ENCODE results near the gene LRRK1.

Gene LRRK1

DNA sequence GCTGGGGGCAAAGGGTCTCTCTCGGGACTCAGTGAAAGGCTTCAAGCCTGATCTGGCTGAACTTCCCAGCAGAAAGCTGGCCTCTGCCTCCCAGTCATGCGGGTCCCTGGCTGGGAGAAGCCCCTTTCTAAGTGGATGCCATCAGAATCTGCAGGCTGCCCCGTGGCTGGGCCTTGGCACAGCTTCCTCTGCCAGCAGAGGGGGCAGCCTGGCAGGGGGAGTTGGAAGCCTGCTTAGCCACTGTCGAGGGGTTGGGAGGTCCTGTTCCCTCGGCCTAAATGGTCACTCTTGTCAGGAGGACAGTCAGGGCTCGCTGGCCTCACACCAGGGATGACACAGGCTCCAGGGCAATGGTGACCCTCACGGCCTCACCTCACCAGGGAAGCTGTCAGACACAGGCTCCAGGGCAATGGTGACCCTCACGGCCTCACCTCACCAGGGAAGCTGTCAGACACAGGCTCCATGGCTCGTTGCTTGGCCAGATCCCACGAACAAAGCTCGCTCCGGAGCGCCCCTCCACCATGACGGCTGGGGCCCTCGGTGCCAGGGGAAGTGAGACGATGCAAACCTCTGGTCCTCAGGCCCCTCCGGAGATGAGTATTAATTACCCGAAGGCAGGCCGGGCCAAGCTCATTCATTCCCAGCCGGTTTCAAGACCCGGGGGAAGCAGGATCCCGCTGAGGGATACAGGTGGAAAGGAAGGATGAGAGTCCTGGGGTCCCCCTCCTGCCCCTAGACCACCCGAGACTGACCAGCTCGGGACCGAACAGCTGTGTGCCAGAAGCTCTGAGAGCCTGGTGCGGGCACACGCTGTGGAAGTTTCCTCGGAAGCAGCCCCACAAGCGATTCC lies 181.7 kb downstream of the LRRK1 start:
- DNase-seq, result no peak

DNA sequence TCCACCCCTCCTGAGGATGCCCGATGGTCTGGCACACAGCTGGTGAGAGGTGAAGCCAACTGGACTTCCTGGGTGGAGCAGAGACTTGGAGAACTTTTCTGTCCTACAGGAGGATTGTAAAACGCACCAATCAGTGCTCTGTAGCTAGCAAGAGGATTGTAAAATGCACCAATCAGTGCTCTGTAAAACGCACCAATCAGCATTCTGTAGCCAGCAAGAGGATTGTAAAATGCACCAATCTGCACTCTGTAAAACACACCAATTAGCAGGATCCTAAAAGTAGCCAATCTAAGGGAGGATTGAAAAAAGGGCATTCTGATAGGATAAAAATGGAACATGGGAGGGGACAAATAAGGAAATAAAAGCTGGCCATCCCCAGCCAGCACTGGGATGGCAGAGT lies 182.5 kb downstream of the LRRK1 start:
- no peak for DNase-seq

DNA sequence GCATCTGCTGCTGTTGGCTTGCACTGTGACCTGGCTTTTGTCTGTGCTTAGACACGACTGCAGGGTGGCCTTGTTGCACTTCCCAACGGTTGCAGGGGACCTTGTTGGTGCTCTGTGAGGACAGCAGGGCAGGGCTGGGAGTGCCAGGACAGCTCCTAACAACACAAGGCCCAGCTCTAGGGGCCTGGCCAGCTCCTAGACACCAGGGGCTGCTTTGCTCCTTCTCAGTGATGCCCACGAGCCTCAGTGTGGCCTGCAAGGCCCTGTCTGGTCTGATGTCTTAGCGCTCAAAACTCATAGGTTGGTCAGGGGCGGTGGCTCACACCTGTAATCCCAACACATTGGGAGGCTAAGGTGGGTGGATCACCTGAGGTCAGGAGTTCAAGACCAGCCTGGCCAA lies 183.6 kb downstream of the LRRK1 start:
- no peak for DNase-seq

- no peak for DNase-seq
Observed at GRCh38 chr15:101103598-101103997, 184.4 kb downstream of the LRRK1 start.

DNA sequence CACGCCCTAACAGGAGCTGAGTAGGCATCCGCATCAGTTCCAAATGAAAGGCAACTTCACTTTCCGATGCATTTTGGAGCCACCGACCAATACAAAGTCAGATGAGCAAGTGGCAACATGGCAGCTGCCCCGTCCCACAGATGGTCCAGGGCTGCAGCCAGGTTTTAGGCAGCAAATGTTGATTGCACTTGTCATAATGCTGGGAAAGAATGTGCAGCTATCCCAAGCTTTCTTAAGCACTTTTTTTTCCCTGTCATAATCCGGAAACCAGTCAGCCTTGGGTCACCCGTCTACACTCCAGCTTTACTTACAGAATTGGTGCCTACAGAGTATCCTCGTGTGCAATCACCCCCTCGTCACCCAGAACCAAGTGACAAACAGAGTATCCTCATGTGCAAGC lies 185.0 kb downstream of the LRRK1 start:
- no peak for DNase-seq

GRCh38 chr15:101105059-101105891 lies 186.1 kb downstream of the LRRK1 start:
- no peak for DNase-seq

DNA sequence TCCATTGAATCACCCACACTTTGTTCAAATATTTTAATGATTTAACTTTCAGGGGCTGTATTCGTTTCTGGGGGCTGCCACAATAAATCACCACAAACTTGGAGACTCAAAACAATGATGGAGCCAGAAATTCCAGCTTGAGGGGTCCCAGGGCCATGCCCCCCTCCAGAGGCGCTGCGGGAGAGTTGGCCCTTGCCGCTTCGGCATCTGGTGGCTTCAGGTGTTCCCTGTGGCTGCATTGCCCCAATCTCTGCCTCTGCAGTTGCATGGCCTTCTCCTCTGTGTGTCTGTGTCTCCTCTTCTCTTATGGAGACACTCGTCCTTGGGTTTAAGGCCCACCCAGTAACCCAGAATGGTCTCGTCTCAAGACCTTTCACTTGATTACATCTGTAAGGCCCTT lies 187.9 kb downstream of the LRRK1 start:
- DNase-seq, result no peak

DNA sequence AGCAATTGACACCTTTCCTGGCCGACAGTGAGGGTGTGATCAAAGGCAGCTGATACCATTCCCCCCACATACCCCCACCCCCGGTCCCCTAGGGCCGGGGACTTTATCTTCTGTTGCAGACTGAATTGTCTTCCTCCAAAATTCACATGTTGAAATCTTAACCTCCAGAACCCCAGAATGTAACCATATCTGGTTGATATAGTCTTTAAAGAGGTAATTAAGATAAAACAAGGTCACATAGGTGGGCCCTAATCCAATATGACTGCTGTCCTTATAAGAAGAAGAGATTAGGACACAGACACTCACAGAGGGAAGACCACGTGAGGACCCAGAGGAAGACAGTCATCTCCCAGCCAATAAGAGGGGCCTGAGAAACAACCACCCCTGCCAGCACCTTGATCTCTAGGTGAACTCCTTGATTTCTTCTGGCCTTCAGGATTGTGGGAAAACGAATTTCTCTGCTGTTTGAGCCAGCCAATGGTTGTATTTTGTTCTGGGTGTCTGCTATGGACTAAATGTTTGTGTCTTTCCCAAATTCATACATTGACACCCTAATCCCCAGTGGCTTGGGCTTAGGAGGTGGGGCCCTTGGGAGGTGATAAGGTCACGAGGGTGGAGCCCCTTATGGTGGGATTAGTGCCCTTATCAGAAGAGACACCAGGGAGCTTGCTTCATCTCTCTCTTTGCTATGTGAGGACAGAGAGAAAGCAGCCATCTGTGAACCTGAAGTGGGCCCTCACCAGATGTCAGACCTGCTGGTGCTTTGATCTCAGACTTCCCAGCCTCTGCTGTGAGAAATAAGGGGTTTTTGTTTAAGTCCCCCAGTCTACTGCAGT lies 188.7 kb downstream of the LRRK1 start:
- no peak for DNase-seq

- DNase-seq, result no peak
Observed at GRCh38 chr15:101108461-101108775, 189.3 kb downstream of the LRRK1 start.

- DNase-seq, result no peak
Observed at GRCh38 chr15:101108791-101109190, 189.6 kb downstream of the LRRK1 start.

DNA sequence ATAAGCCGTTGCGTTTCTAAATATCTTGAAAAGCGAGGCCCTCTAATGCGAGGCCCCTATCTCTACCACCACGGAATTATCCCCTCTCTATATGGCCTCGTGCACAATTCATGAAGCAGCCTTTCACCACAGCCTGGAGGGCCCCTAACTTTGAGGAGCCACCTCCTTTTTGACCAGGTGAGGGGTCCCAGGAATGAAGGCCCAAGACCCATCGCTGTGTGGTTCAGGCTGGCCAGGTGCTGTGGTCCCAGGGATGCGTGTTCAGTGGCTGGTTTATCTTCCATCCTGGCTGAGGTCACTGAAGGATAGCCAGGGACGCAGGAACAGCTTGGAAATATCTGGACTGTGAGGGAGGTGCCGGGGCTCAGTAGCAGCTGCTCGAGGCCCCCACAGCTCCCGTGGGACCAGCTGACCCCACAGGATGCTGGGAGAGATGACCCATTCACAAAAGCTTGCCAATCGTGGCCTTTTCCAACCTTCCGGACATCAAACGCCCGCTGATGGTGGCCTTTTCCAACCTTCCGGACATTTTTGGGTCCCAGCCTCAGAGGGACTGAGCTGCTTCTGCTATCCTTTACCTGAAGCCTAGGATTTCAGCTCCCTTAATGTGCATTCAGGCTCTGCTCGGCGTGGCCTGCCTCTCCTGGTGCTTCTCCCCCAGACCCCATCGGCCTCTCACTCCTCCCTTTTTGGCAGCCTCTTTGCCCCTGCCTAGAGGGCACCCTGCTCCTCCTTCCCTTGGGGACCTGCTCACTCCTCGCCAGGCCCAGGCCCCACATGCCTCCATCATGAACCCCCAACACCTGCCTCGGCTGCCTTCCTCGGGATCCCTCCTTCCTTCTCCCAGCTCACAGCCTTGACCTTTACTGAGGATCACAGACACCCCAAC lies 191.8 kb downstream of the LRRK1 start:
- no peak for DNase-seq

DNA sequence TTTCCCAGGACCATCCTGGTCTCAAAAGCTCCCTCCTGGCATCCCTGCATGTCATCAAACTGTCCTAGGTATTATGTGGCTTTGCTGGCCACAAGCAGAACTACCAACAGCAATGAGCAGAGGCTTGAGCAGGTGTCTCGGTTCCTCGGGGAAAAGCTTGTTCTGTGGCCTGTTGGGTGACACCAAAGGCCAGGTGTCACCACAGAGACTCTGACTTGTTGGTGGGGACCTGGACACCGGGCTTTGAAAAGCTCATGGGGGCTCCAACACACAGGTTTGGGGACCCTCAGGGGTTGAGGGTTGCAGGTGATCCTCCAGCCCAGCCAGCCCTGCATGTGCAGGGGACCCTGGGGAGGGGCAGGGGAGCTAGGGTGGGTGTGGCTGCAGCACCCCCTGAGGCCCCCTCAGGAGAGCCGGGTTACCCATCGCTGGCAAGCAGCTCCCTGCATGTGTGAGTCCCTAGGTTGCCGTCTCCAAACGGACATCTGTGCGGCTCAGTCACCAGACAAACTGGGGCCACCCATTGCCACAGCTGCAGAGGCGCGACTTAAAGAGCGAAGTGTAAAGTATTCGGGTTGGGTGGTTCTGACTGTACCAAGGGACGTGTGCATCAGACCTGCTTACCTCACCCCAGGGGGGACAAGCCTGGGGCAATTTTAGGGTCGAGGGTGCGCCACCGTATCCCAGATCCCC lies 192.6 kb downstream of the LRRK1 start:
- DNase-seq, result no peak

DNA sequence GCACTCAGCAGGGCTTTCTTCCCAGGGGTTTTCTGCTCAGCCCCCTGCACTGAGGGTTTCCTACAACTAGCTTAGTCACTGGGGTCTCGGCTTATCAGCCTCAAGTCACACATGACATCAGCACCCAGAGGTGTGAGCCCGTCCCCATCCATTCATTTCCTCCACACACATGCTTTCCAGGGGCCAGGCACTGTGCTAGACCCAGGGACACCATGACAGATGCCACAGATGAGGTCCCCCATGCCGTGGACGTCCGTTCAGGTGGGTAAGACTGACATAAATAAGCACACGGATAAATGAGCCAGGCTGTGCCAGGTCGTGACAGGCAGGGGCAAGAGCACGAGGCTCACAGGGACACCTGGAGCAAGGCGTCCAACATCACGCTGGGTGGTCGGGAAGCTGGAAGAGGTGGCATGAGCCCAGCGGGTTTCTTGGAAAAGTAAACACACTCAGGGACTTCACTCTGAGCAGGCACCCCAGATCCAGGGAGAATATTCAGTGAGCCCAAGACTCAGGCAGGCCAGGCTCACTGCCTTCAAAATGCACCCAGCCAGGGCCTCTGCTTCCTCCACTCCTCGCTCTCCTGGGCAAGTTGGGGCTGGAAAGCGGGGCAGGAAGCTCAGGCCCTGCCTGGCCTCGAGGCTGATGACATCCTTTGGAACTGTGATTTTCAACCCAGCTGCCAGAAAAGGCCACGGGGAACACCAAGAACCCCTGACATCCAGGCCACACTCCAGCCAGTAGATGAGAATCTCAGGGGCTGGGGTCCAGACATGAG lies 193.4 kb downstream of the LRRK1 start:
- no peak for DNase-seq

DNA sequence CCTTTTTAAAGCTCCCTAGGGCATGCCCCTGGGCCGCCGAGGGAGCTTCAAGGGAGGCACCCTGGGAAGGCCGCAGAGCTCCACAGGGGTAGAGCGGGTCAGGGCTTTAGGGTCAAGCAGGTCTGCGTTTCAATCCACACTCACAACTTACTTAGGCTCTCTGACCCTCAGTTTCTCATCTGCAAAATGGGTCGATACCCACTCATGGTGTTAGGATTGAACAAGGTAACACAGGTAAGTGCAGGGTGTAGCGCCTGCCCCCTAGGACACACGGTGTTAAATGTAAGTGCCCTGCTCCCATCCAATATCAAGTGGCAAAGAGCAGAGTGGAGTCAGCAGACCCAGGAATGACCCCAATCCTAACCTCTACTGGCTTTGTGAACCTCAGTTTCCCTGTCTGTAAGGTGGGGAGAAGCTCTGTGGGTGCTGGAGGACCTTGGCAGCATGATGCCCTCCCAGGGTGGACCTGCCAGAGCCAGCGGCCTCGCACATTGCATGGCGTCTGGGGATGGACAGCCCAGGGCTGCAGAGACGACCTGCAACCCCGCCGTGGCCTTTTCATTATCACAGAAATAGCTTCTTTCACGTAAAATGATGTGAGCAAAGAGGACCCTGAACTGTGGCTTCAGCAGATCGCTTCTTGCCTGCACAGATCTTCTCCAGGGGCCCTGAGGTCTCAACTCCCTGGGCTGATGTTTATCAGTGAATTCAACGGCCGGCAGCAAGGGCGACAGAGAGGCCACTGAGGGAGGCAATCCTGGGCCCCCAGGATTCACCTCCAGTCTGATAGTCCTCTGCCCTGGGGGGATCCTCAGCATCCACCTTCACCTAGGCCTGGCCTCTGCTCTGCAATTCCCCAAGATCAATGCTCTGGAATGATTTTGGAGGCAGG lies 194.2 kb downstream of the LRRK1 start:
- no peak for DNase-seq

DNA sequence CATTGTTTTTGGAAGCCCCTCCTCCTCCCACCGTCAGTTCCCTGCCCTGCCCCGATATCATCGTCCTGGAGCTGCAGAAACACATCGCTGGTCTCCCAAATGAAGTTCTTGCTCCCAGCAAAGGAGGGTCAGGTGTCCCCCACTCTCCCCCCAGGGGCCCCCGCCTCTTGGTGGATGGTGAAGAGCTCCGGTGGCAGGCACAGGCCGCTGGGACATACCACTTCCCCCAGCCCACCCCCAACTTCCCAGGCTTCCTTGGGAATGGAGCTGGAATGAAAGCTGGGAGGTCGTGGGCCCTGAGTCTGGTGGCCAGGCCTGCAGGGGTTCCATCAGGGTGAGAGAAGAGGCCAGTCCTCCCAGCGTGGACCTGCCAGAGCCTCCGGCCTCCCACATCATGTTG lies 195.0 kb downstream of the LRRK1 start:
- DNase-seq, result no peak

- no peak for DNase-seq
Observed at GRCh38 chr15:101114610-101115009, 195.5 kb downstream of the LRRK1 start.

- no peak for DNase-seq
Observed at GRCh38 chr15:101115393-101115785, 196.2 kb downstream of the LRRK1 start.

DNA sequence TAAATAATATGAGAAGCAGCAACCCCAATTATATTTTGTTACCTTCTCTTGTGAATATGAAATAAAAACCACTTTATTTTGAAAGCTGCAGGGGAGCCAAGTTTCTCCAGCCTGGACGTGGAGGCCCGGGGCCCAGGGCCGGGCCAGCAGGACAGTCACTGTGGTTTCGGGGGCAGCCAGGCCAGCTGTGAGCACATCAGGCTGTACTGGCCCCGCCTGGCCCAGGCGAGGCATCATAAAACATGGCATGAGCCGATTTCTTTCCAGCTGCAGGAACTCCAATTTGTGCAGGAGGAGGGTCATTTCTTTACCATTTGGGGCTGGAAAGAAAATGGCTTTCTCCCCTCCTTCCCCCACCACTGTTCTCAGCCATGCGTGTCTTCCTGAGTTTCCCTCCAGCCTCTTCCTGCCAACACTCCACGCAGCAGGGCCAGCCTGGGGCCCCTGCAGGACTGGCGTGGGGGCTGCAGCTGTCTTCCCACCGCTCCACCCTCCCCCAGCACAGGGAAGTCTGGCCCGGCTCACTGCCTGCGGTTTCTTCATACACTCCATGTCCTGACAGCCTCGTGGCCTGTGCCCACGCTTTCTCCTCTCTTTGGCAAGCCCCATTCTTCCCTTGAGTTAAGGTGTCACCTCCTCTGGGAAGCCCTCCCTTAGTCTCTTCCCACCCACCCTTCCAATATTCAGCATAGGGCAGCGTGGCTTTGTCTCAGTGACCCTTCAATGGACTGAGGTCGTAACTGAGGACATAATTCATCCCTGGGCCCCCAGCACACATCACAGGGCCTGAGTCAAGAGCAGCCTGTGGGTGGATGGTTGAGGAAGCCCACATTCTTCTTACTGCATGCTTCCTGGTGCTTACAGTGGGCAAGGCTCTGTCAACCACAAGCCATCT lies 196.9 kb downstream of the LRRK1 start:
- no peak for DNase-seq

DNA sequence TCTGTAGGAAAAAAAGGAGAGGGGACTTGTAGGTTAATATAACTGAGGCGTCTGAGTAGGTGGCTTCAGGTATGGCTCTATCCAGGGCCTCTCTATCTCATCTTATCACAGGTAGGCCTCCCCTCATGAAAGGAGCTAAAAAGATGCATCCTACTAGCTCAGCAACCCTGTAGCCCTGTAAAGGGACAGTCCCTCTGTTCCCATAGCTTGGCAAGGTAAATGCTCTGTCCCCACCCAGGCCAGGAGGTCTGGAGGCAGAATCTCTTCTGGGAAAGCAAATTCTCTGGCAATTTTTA lies 197.5 kb downstream of the LRRK1 start:
- no peak for DNase-seq

All from stimulated activated CD4-positive, alpha-beta T cell treated with anti-CD3 and anti-CD28 coated beads, Interleukin-4, amount 100 ng/mL, for 4 hours (primary cell).